GM04503 (cell line): ENCODE results near the gene DAAM1.
A peak's percentile ranks its signal among the peaks of the same experiment; 100 is the strongest.

Experiments
- DNase-seq: peaks from one replicate; pipeline ENCODE4 v3.0.0-alpha.2; 2012; ENCODE audit warnings: low read depth

Gene DAAM1

DNA sequence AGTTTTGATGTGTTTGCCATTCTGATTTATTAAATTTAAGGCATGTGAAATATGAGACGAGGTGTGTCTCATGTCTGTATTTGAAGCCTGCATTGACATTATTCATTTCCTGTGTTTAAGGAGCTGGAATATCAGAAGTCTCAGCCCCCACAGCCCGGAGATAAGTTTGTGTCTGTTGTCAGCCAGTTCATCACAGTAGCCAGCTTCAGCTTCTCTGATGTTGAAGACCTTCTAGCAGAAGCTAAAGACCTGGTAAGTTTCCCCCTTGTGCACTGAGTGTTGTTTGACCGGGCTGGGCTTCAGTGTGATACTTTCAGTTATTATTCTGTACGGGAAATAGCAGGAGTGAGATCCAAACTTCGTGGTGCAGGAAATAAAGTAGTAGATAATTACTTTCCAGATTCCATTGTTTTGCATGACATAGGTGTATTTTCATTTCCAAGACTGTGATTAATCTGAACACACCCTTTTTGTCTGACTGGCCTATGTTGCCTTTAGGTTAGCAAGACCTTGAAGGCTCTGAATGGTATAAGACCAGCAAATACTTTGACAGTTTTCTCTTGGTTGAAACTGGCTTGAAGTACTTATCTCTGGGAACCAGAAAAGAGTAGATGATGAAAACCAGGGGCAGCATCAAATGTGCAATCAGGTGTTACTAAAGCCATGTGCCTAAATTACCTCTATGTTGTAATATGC, 175.2 kb downstream of the DAAM1 start:
- DNase-seq: no peak

DNA sequence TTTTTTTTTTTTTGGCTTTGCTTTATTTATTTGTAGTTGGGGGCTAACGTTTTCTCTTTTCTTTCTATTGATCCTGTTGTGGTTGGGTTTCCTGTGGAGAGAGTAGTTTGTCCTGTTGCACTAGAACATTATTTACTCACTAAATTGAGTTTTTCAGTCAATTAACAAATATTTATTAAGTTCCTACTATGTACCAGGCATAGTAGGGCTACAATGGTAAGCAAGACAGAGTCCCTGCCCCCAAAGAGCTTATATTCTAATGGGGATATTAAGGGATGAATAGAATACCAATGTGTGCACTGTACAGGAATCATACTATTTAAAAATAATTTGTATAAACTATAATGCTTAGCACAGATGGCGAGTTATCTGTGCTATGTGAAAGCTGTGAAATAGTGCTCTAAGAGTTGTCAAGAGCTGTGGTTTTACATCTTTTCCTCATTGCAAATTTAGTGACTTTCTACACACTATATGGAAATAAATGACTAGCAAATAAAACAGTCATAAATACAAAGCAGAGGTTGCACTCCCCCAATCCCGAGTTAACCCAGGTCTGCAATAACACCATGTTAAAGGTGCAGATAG, 181.8 kb downstream of the DAAM1 start:
- DNase-seq: no peak

DNA sequence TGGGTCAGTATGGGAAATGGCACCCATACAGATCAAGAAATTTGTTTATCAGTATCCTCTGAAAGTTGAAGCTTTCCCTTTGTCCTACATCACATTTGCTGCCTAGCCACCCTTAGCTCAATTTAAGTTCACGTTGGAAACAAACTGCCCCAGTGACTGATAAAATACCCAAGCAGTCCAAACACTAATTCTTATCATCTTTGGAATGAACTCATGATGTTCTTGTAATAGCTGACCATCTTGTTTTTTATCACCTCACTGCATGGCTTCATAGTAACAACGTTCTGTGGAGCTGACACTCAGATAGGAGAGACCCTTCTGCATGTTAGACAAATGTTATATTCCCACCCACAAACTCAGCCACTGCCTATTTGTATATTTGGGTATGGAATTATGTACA, 183.3 kb downstream of the DAAM1 start:
- DNase-seq: no peak

DNA sequence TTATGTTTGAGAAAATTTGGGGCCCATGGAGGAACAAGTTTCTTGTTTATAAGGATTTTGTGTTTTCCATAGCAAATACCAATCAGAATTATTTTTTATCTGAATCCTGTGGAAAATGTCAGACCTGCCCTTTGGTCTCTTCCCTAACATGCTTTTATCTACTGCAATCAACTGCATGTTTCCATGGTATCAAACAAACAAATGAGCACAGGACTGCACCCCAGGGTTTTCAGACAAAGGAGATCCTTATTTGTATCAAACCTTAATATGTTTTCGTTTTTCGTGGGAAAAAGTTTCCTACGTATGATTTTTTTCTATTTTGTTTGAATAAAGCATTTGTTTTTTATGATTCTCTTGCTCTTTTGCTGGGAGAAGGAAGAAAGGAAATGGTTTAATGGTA, 185.6 kb downstream of the DAAM1 start:
- DNase-seq: no peak

DNA sequence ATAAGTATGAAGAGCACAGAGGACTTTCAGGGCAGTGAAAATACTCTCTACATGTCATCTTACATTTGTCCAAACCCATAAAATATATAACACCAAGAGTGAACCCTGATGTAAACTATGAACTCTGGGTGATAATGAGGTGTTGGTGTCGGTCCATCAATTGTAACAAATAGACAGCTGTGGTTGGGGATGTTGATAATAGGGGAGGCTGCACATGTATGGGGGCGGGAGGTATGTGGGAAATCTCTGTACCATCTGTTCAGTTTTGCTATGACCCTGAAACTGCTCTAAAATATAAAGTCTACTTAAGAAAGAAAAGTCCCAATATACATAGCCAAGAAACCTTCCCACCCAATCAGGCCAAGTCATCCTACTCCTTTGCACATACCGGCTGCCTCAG, 188.2 kb downstream of the DAAM1 start:
- no peak for DNase-seq

GRCh38 chr14:59377491-59377890, 189.0 kb downstream of the DAAM1 start:
- DNase-seq: no peak

- DNase-seq: no peak
Measured at GRCh38 chr14:59377991-59378601, 189.6 kb downstream of the DAAM1 start.

GRCh38 chr14:59389936-59390335, 201.5 kb downstream of the DAAM1 start:
- no peak for DNase-seq

- no peak for DNase-seq
Measured at GRCh38 chr14:59391388-59391787, 202.9 kb downstream of the DAAM1 start.

DNA sequence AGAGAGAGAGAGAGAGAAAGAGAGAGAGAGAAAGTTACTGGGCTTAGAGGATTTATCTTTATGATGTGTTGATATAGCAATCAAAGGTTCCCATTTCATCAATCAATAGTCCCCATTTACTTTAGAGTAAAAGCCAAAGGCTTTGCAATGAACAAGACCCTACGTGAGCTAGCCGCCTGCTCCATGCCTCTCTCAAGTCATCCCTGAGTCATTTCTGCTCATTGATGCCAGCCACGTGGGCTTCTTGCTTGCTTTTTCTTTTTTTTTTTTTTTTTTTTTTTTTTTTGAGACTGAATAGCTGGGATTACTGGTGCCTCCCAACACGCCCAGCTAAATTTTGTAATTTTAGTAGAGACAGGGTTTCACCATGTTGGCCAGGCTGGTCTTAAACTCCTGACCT, 205.8 kb downstream of the DAAM1 start:
- no peak for DNase-seq

- DNase-seq: no peak
Measured at GRCh38 chr14:59395672-59396071, 207.2 kb downstream of the DAAM1 start.

- DNase-seq: no peak
Measured at GRCh38 chr14:59398841-59399240, 210.4 kb downstream of the DAAM1 start.

GRCh38 chr14:59406454-59407245, 218.2 kb downstream of the DAAM1 start:
- no peak for DNase-seq

DNA sequence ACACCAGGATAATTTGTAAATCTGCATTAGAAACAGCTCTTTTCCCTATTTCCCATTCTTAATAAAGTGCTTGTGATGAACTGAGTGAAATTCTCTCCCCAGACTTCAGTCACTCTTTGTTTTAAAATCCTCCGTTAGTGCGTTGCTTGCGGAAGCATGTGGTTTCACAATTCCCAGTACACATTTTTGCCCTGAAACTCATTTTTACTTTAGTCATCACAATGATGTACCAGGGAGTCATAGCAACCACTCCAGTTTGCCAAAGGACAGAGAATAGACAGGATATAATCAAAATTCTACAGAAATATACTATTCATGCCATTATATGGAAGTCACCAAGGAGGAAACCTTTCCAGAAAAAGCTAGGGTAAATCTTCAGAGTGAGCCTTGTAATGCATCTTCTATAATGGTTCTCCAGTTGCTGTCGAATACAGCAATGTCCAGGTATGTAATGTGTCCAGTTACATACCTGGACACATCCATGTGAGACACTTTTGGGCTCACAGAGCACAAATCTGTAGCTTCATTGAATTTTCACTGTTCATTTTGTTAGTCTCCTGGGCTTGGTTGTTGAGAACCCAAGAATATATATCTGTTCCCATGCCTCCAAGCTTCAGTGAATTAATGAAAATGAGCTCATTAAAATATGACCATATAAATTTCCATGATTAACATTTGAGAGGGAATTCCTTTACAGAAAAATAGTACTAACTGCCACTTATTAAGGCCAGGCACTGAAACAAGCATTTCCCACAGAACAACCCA, 219.0 kb downstream of the DAAM1 start:
- DNase-seq: peak; percentile 90

- no peak for DNase-seq
Measured at GRCh38 chr14:59415836-59416602, 227.6 kb downstream of the DAAM1 start.

DNA sequence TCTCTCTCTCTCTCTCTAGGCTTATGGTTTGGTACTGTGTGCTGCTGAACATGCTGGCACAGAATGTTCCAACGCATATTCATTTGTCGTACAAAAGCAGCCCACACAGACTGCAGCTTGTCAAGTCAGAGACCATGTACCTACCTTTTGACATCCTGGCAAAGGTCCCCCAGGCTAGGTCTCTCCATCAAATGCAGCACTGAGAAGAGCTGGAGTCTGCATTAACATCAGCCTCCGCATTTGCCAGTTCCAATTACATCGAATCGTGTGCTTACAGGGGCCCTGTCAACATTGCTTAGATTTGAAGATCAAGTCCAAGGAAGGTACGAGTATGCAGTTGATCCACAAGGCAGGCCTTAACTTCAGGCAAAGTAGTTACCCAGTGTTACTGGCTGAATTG, 228.8 kb downstream of the DAAM1 start:
- no peak for DNase-seq

DNA sequence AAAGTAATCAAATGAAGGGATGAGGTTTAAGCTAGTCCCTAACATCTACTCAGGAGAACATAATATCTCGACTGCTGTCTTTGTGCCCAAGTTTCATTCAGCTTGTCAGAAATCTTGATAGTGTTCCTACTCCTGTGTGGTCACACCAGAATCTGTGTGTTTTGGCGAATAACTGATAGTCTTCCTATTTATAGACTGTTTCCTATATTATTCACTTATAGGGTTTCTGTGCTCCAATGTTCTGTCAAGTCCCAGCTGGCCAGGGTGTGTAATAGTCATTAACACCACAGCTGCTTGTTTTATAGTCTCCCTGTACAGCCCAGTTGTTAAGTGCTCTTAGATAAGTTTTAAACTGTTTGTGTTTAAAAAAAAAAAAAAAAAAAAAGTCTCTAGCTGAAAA, 230.8 kb downstream of the DAAM1 start:
- no peak for DNase-seq
